ENCODE measurements around the gene UNK.

GRCh38 chr17:75817571-75817970, 33.0 kb downstream of the UNK start:
- TF ChIP-seq EP300 (IDR thresholded peaks at IDR 0.05) (no peak), CTCF (IDR thresholded peaks at IDR 0.05) (no peak), POLR2A (IDR thresholded peaks at IDR 0.05; ENCODE audit: low read depth) (no peak)

Data from esophagus muscularis mucosa (tissue), 4 donors.